RCC 7860 (cell line): Measurements from ENCODE around the gene SYNJ2.

Source experiments
- DNase-seq: peaks from one replicate; pipeline ENCODE4 v3.0.0-alpha.2; 2015; ENCODE audit warnings: low spot score
- FAIRE-seq: peaks from 2 replicates; lab custom pipeline; 2012; peaks lifted over from hg19 to GRCh38; lab: Jason Lieb, UNC

SYNJ2 gene

DNA sequence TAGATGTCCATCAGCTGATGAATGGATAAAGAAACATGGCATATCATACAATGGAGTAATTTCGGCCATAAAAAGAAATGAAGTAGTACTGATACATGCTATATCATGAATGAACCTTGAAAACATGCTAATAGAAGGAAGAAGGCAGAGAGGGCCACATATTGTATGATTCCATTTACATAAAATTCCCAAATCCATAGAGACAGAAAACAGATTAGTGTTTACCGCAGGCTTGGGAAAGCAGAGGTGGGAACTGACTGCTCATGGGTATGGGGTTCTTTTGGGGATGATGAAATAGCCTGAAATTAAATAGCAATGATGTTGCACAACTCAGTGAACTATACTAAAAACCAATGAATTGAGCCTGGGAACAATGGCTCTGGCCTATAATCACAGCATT is 128.1 kb downstream of the SYNJ2 start:
- no peak for FAIRE-seq
- no peak for DNase-seq

DNA sequence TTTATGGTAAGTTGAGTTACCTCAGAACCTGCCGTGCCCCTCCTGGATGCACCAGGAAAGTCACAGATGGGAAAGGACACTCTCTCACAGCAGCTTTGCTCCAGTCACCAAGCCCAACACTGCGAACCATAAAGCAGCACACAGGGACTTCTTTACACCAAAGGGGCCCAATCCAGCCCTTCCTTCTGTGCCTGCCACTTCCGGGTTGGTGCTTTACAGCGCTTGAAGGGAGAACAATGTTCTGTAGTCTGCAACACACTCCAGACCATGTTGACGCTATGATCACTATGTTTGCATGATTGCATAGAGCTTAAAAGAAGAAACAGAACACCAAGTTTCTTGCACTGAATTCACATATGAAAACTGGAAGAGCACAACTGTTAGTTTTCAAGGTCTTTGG is 129.3 kb downstream of the SYNJ2 start:
- FAIRE-seq (no peak), DNase-seq (no peak)

DNA sequence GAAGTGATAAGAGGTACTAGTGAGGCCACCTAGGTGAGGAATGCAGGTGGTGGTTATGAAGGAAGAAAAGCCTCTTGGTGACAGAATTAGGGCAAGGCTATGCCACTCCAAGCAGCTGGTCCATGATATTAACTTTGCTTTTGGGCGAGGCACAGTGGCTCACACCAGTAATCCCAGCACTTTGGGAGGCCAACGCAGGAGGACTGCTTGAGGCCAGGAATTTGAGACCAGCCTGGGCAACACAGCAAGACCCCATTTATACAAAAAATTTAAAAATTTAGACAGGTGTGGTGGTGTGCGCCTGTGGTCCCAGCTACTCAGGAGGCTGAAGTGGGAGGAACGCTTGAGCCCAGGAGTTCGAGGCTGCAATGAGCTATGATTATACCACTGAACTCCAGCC is 130.3 kb downstream of the SYNJ2 start:
- FAIRE-seq (no peak), DNase-seq (no peak)

DNA sequence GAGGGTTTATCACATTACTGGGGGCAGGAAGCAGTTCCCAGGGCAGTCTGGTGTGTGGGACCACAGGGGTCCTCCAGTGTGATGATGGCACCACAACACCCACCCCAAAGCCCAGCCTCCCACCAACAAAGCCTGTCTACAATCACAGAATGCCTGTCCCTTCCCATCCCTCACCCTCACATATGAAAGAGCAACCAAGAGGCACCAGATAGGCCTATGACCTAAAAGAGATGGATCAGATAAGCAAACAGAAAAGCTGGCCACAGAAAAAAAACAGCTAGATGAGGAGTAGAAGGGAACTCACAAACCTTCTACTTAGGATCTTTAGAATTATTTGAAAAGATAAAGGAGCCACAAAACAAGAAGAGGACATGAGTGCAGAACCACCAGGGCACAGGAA is 132.1 kb downstream of the SYNJ2 start:
- DNase-seq (no peak), FAIRE-seq (no peak)

DNA sequence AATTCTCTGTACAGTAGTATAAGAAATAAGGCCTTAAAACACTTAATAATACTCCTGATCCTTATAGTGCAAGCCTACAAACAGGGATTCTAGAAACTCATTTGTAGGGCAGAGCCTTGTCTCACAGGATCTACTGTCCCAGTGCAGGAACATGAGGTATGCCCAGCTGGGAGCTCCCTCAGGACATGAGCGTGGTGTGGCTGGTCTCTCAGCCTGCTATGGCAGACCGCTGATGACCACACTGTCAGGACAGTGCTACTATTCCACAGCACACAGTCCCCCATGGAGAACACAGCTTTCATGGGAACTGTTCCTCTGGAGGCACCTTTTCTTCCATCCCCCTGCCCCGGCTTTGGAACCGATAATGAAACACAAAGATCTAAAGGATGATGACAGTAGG is 133.4 kb downstream of the SYNJ2 start:
- FAIRE-seq = no peak

DNA sequence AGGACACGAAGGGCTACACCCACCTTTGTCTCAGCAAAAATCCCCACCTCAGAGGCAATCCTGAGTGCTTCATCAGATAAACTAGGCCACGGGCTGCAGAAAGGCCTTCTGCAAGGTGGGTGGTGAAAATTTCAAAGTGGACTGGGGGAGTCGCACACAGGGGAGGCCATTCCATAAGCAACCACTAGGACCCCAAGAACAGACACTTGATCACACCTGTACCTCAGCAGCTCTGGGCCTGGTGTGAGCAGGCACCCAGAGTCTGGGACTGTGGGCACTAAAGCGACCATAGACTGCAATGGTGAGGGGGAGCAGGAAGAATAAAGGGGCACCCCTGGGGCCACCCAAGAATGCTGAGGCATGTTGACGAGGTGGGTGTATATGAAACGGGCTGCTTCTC is 133.8 kb downstream of the SYNJ2 start:
- DNase-seq (no peak), FAIRE-seq (no peak)

More for the DNA sequence above, 133.4 kb downstream of the SYNJ2 start:
- no peak for DNase-seq

DNA sequence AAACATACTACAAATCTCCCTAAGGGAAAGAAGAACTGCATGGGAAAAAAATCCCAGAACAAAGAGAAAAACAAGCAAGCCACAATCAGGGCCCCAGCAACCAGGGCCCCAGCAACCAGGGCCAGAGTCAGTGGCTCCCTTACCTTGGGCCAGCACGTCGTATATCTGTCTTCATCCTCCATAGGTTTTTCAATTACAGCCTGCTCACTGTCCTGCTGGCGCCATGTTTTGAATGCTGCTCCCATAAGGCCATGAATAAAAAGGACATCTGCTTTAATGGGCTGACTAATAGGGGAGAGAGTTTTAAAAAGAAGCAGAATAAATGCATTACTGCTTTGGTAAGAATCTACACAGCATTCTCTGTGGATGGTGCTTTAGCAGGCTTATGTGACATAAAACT is 137.2 kb downstream of the SYNJ2 start:
- FAIRE-seq = no peak

DNA sequence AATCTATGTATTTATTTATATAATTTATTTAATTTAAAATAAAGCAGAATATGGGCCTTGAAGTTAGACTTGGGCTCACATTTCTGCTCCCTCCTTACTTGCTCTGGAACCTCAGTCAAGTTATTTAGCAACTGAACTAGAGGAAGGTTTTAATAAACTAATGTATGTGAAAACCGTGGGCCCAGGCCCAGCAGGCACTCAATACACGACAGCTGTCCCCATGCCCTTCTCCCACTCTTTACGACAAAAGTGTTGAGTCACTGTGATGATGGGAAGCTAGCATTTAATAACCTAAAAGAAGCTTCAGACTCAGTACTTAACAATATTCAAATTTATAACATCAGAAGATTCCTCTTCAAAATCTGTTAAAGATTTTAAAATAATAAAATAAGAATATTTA is 139.7 kb downstream of the SYNJ2 start:
- DNase-seq (no peak), FAIRE-seq (no peak)

More for the DNA sequence above, 137.2 kb downstream of the SYNJ2 start:
- no peak for DNase-seq

DNA sequence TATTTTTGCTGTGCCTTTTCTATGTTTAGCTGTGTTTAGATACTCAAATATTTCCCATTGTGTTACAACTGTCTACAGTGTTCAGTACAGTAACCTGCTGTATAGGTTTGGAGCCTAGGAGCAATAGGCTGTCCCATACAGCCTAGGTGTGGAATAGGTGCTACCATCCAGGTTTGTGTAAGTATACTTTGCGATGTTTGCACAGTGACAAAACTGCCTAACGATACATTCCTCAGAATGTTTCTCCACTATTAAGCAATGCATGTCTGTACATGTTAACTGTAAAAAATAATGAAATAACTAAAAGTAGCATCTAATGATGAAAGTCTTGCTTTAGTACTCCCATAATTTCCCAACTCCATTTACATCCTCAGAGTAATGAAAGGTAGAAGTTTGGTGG is 140.4 kb downstream of the SYNJ2 start:
- DNase-seq (no peak), FAIRE-seq (no peak)

DNA sequence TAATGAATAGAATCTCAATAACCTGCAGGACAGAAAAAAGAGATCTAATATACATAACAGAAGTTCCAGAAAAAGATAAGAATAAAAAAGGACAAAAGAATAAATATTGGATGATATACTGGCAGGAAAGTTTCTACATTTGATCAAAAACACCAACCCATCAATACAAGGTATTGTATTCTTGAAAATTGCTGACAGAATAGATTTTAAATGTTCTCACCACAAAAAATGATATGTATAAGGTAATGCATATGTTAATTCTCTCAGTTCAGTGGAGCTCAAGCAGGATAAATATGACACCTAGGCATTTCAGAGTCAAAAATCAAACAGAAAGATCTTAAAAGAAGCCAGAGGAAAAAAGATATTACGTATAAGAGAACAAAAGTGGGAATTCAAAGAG is 142.6 kb downstream of the SYNJ2 start:
- DNase-seq (no peak), FAIRE-seq (no peak)

DNA sequence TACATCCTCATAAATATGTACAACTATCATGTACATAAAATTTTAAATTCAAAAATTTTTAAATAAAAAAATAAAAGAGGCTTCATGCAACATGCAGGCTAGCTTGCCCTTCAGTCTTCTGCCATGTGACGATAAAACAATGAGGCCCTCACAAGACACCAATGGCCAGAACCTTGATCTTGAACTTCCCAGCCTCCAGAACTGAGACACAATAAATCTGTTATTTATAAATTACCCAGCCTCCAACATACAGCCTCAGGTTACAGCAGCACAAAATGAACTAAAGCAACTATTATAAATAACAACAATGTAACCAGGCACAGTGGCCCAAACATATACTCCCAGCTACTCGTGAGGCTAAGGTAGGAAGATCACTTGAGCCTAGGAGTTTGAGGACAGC is 143.6 kb downstream of the SYNJ2 start:
- DNase-seq (no peak), FAIRE-seq (no peak)

DNA sequence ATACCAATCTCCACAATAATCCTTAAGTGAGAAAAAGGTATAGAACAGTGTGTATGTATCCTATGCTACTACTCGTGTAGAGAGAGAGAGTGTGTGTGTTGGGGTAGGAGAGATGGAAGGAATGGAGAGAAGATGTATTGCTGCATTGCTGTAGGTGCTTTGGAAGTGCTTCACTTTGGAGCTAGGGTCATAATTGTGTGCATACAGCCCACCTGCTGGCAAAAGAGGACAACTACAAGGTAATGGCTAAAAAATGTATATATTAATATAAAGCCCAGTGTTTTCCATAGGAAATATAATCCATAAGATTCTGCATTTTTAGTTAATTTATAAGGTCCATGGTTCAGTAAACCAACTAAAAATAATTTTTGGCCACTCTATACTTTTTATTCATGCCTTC is 150.3 kb downstream of the SYNJ2 start:
- FAIRE-seq (peak; percentile 17), DNase-seq (peak; percentile 17)

DNA sequence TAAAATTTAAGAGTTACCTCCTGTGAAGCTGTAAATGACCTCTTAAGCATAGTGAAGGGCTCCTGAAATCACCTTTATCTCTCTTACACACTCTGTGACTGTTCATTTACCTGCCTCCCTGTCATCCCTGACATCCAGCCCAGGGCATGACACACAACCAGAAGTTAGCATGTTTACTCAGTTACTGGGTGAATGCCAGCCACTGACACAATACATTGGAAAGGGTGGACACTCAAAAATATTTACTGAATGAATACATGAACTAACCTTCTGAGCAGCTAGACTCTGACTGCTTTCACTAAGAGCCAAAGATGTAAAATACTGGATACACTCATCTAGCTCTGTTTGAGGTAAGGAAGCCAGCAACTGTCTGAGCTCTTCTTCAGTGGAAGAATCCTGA is 161.1 kb downstream of the SYNJ2 start:
- no peak for DNase-seq
- FAIRE-seq = no peak

DNA sequence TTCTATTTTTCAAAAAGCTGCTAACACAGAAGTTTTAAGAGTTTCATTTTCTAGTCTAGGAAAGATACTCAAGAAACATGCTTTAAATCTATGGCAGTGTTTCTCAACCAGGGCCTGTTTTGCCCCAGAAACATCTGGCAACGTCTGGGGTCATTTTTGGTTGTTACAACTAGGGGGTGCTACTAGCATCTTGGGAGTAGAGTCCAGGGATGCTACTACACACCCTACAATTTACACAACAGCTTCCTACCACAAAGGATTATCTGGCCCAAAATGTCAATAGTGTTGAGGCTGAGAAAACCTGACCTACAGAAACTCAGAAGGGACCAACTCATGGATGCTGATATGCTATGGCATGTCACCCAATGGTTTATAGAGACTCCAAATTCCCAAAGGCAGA is 162.0 kb downstream of the SYNJ2 start:
- FAIRE-seq = no peak

More for the DNA sequence above, 162.0 kb downstream of the SYNJ2 start:
- DNase-seq = no peak
